Gastroesophageal sphincter (tissue), 4 donors: ENCODE measurements around the gene ANKRD24. TPM values are rescaled to one million over a fixed set of nuclear protein-coding genes. Genes with fewer than 3 reads are reported as not detected.

Source experiments
- ATAC-seq: fragments of 150-250 bp; one replicate; pipeline ENCODE4 v1.9.1; 2016; ENCODE audit warnings: mild to moderate bottlenecking, moderate library complexity
- H3K27ac ChIP-seq, 4 donors: fragments of 200-600 bp; sonication (generic) in 3 of 4; 1 replicate in 3 of 4; 2 replicates in 1 of 4; pipeline ENCODE4 v1.5.1; 2016 to 2019
- H3K27me3 ChIP-seq: fragments of 200-600 bp; sonication (generic); one replicate; pipeline ENCODE4 v1.5.1; 2019
- H3K36me3 ChIP-seq, 2 donors: fragments of 200-600 bp; sonication (generic); one replicate each; pipeline ENCODE4 v1.5.1; 2019; ENCODE audit warnings: control low read depth in 1 of 2
- H3K4me1 ChIP-seq, 3 donors: fragments of 200-600 bp; sonication (generic); 1 replicate in 2 of 3; 2 replicates in 1 of 3; pipeline ENCODE4 v1.5.1; 2016 to 2019; ENCODE audit warnings: control low read depth in 2 of 3
- H3K4me3 ChIP-seq, 2 donors: fragments of 200-600 bp; sonication (generic); one replicate each; pipeline ENCODE4 v1.5.1; 2019; ENCODE audit warnings: mild to moderate bottlenecking in 1 of 2, moderate library complexity in 1 of 2
- H3K9me3 ChIP-seq, 3 donors: fragments of 200-600 bp; sonication (generic); one replicate each; pipeline ENCODE4 v1.5.1; 2017 to 2019; ENCODE audit warnings: control low read depth in 2 of 3
- CTCF ChIP-seq, 4 experiments: fragments of 200-600 bp in 2 of 4; fragments of 450-650 bp in 2 of 4; sonication (generic) in 1 of 4; IDR thresholded peaks; one replicate each; pipeline ENCODE4 v1.5.1; 2017 to 2019; ENCODE audit warnings: antibody characterized with exemption in 4 of 4, mild to moderate bottlenecking in 2 of 4, moderate library complexity in 2 of 4
- EP300 ChIP-seq: sonication (generic); formaldehyde crosslinking; IDR thresholded peaks from one replicate; pipeline ENCODE4 v1.6.1; 2017; ENCODE audit warnings: antibody characterized with exemption, mild to moderate bottlenecking
- POLR2A ChIP-seq, 2 donors: fragments of 450-650 bp; IDR thresholded peaks; one replicate each; pipeline ENCODE4 v1.6.1; 2017; ENCODE audit warnings: antibody characterized with exemption in 2 of 2, mild to moderate bottlenecking in 2 of 2, moderate library complexity in 1 of 2
- POLR2AphosphoS5 ChIP-seq: sonication (generic); formaldehyde crosslinking; IDR thresholded peaks from one replicate; pipeline ENCODE4 v1.6.1; 2017; ENCODE audit warnings: antibody characterized with exemption
- WGBS, 2 donors: methylation state at CpG; one replicate each; pipeline ENCODE4 v1.1.5; 2018; ENCODE audit warnings: low coverage in 1 of 2; 5-methylcytosine and 5-hydroxymethylcytosine counted together
- total RNA-seq, 4 donors: library from RNA; depleted of rRNA; stranded (reverse); fragments of >200 nt; gene quantifications; one replicate each; pipeline ENCODE4 v1.1.0, GENCODE V29; 2016

Gene ANKRD24
- total RNA-seq, 4 donors from 2014 or later: 0.12 to 2.6 (median 1.2) TPM

- Histone ChIP-seq H3K4me1 (peaks cover 0 to 10% (median 0%) of the 10 kb centered on the region in 3 donors), H3K9me3 (no peaks in the 10 kb centered on the region), H3K27me3 (peaks cover 36% of the 10 kb centered on the region), H3K4me3 (no peak overlapping the region), H3K36me3 (peaks cover 0 to 46% of the 10 kb centered on the region in 2 donors), H3K27ac (no peak overlapping the region)
- TF ChIP-seq POLR2AphosphoS5: no peak
- TF ChIP-seq EP300: no peak
- TF ChIP-seq CTCF (IDR thresholded peaks at IDR 0.05): no peak
- no peak for TF ChIP-seq POLR2A (IDR thresholded peaks at IDR 0.05)
- 80% methylated on average over 1 of the region's 11 CpGs; no CpG with 5 or more reads in 1 of the 2 donors for WGBS, 2 donors
- ATAC-seq: no peak
These were observed 8.8 kb upstream of the ANKRD24 start for GRCh38 chr19:4173479-4174212.

- H3K4me3 ChIP-seq: no peak overlapping the region
- no peaks in the 10 kb centered on the region for H3K9me3 ChIP-seq
- WGBS, 2 donors: no CpG with 5 or more reads among the region's 21 CpGs
- peaks cover 0 to 53% of the 10 kb centered on the region in 2 donors for H3K36me3 ChIP-seq
- peaks cover 0 to 10% (median 0%) of the 10 kb centered on the region in 3 donors for H3K4me1 ChIP-seq
- peaks cover 32% of the 10 kb centered on the region for H3K27me3 ChIP-seq
- TF ChIP-seq POLR2AphosphoS5 (no peak), POLR2A (IDR thresholded peaks at IDR 0.05) (no peak), CTCF (IDR thresholded peaks at IDR 0.05) (no peak), EP300 (no peak)
- H3K27ac ChIP-seq: no peak overlapping the region
- no peak for ATAC-seq
These were observed 8.1 kb upstream of the ANKRD24 start for GRCh38 chr19:4174213-4174894.

- ATAC-seq: no peak
- WGBS, 2 donors: no CpG with 5 or more reads among the region's 41 CpGs
- H3K4me3 ChIP-seq: no peak overlapping the region
These were observed 7.4 kb upstream of the ANKRD24 start for GRCh38 chr19:4174895-4175668.

GRCh38 chr19:4175669-4175931 lies 6.9 kb upstream of the ANKRD24 start:
- Histone ChIP-seq H3K4me1 (peaks cover 0 to 15% (median 0%) of the 10 kb centered on the region in 3 donors), H3K27ac (no peak overlapping the region), H3K36me3 (peaks cover 0 to 66% of the 10 kb centered on the region in 2 donors), H3K27me3 (peaks cover 32% of the 10 kb centered on the region), H3K9me3 (no peaks in the 10 kb centered on the region), H3K4me3 (no peak overlapping the region)
- no CpG with 5 or more reads among the region's 12 CpGs for WGBS, 2 donors
- no peak for TF ChIP-seq CTCF (IDR thresholded peaks at IDR 0.05)
- TF ChIP-seq POLR2A (IDR thresholded peaks at IDR 0.05): no peak
- no peak for TF ChIP-seq EP300
- no peak for TF ChIP-seq POLR2AphosphoS5
- ATAC-seq: no peak

More at GRCh38 chr19:4174895-4175668, 7.4 kb upstream of the ANKRD24 start:
- peaks cover 0 to 61% of the 10 kb centered on the region in 2 donors for H3K36me3 ChIP-seq
- TF ChIP-seq POLR2AphosphoS5: no peak
- TF ChIP-seq EP300: no peak
- TF ChIP-seq POLR2A (IDR thresholded peaks at IDR 0.05): no peak
- TF ChIP-seq CTCF (IDR thresholded peaks at IDR 0.05): no peak
- no peak overlapping the region for H3K27ac ChIP-seq
- H3K9me3 ChIP-seq: no peaks in the 10 kb centered on the region
- H3K4me1 ChIP-seq: peaks cover 0 to 10% (median 0%) of the 10 kb centered on the region in 3 donors
- H3K27me3 ChIP-seq: peaks cover 32% of the 10 kb centered on the region
